ENCODE measurements around the gene FAM216B. TPM values are rescaled to one million over a fixed set of nuclear protein-coding genes. Genes with fewer than 3 reads are reported as not detected.

FAM216B gene
- total RNA-seq, 4 donors from 2014 or later = 0.83 TPM; not detected in 3

DNA sequence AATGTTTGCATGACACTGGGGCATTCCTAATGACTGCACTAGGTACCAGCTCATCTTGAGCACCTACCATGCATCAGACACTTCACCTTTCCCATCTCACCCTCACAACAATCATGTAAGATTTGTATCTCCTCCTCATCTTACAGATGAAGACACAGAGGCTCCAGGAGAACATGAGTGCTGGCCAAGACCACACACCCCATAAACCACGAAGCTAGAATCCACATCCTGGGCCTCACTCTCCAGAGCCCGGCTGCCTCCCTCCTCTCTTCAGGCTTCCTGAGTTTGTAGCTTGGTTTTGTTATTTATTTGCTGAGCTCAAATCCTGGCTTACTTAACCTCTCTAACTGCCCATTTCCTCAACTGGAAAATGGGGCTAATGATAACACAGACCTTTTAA, 25.9 kb downstream of the FAM216B start:
- Histone ChIP-seq H3K27ac (no peak overlapping the region), H3K4me3 (no peak overlapping the region), H3K4me1 (no peaks in the 10 kb centered on the region), H3K36me3 (no peaks in the 10 kb centered on the region), H3K27me3 (no peaks in the 10 kb centered on the region), H3K9me3 (no peaks in the 10 kb centered on the region)
- no peak for DNase-seq
- TF ChIP-seq POLR2A (IDR thresholded peaks at IDR 0.05) = no peak
- TF ChIP-seq, protein P1, sequence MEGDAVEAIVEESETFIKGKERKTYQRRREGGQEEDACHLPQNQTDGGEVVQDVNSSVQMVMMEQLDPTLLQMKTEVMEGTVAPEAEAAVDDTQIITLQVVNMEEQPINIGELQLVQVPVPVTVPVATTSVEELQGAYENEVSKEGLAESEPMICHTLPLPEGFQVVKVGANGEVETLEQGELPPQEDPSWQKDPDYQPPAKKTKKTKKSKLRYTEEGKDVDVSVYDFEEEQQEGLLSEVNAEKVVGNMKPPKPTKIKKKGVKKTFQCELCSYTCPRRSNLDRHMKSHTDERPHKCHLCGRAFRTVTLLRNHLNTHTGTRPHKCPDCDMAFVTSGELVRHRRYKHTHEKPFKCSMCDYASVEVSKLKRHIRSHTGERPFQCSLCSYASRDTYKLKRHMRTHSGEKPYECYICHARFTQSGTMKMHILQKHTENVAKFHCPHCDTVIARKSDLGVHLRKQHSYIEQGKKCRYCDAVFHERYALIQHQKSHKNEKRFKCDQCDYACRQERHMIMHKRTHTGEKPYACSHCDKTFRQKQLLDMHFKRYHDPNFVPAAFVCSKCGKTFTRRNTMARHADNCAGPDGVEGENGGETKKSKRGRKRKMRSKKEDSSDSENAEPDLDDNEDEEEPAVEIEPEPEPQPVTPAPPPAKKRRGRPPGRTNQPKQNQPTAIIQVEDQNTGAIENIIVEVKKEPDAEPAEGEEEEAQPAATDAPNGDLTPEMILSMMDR (IDR thresholded peaks at IDR 0.05) = no peak

DNA sequence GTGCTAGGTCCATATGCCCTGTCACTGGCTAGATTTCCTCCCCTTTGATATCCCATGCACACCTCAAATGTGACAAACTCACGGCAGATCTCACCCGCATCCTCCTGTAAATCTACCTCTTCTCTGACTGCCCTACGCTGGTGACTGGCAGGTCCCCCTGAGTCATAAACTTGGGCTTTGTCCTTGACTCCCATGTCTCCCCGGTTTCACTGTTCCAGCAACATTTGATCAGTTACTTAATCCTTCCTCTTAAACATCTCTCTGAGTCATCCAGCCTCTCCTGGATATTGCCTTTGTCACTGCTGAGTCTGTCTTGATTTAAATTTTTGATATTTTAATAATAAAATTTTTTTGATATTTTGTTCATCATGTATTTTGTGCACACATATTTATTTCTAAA, 26.5 kb downstream of the FAM216B start:
- no peak for DNase-seq
- H3K27ac ChIP-seq = no peak overlapping the region
- no peaks in the 10 kb centered on the region for H3K27me3 ChIP-seq
- H3K4me1 ChIP-seq = no peaks in the 10 kb centered on the region
- H3K4me3 ChIP-seq = no peak overlapping the region
- TF ChIP-seq POLR2A (IDR thresholded peaks at IDR 0.05) = no peak
- TF ChIP-seq, protein P1 (IDR thresholded peaks at IDR 0.05) = no peak
- H3K9me3 ChIP-seq = no peaks in the 10 kb centered on the region
- H3K36me3 ChIP-seq = no peaks in the 10 kb centered on the region

DNA sequence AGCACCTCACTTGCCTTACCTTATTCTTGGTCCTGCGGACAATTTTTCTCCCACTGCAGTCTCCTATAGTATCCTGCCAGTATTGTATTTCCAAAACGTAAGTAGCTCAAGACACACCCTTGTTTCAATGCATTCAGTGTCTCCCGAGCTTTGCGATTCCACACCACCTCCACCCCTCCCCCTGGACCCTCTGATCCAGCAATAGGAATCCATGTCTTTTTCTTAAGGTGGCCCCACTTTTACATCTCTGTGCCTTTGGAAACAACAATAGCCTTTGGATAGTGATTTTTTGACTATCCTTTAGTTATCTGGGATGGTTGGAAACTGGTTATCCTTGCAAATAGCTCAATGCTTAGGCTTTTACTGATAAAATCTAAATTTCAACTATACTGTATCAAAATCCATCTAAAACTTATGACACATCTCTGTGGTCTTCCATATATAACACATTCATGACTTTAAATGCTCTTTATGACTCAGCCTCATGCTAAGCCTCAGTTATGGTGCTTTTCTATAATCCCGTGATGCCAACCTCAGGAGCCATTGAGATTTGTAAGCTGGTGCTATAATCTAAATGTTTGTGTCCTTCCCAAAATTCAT, 27.1 kb downstream of the FAM216B start:
- no peaks in the 10 kb centered on the region for H3K9me3 ChIP-seq
- no peak for DNase-seq
- H3K27ac ChIP-seq = no peak overlapping the region
- no peaks in the 10 kb centered on the region for H3K36me3 ChIP-seq
- H3K4me3 ChIP-seq = no peak overlapping the region
- H3K4me1 ChIP-seq = no peaks in the 10 kb centered on the region
- H3K27me3 ChIP-seq = no peaks in the 10 kb centered on the region
- TF ChIP-seq, protein P1 (IDR thresholded peaks at IDR 0.05) = no peak
- TF ChIP-seq POLR2A (IDR thresholded peaks at IDR 0.05) = no peak

DNA sequence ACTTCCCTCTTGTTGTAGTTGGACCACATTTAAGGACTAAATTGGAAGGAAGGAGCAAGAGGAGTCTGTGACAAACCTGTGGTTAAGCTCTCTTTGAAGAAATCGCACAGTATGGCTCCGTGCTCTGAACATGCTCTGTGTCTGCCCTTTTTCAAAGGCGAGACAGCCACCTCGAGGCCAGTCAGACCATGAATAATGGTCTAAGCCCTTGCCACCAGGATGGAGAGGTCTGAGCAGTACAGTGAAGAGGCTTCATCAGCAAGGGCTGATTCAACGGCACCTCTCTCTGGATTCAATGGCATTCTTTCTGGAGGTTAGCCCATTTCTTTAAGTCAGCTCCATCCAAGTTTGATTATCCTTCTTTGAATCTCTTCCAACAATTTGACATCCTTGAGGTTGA, 30.9 kb downstream of the FAM216B start:
- no peak overlapping the region for H3K4me3 ChIP-seq
- no peaks in the 10 kb centered on the region for H3K9me3 ChIP-seq
- H3K4me1 ChIP-seq = no peaks in the 10 kb centered on the region
- TF ChIP-seq POLR2A (IDR thresholded peaks at IDR 0.05) = no peak
- TF ChIP-seq, protein P1 (IDR thresholded peaks at IDR 0.05) = no peak
- no peaks in the 10 kb centered on the region for H3K36me3 ChIP-seq
- DNase-seq = no peak
- no peaks in the 10 kb centered on the region for H3K27me3 ChIP-seq
- H3K27ac ChIP-seq = no peak overlapping the region

DNA sequence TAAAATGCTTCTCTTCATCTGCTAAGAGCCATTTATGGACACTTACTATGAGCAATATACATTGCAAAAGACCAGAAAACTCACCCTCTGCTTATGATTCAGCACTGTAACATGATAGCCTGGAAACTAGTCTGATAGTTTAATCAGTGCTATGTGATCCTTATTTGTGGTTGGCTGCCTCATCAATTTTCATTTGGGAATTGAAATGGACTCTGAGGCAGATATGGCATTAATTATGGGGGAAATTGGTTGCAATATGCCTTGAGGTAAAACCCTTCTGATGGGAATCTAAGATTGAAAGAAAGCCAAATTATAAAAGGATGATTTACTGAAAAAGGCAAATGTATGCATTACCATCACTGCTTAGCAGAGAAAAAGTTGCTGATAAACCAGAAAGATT, 33.5 kb downstream of the FAM216B start:
- Histone ChIP-seq H3K27me3 (no peaks in the 10 kb centered on the region), H3K4me3 (no peak overlapping the region), H3K9me3 (no peaks in the 10 kb centered on the region), H3K4me1 (no peaks in the 10 kb centered on the region), H3K36me3 (no peaks in the 10 kb centered on the region), H3K27ac (no peak overlapping the region)
- TF ChIP-seq, protein P1 (IDR thresholded peaks at IDR 0.05) = no peak
- no peak for TF ChIP-seq POLR2A (IDR thresholded peaks at IDR 0.05)
- no peak for DNase-seq

DNA sequence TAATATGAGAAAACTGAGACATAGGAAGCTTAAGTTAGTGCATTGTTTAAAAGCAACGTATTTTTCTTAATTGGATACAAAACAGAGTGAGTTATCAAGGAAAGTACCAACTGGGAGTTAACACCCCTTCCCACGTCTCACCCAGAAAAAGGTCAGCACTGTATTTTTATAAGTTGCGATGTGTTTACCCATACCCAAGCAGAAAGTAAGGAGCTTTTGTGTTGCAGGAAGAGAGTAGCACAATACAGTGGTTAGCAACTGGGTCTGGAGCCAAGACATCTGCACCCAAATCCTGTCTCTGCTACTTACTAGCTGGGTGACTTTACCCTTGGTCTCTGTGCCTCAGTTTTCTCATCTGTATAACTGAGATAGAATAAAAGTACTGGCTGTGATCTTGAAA, 34.3 kb downstream of the FAM216B start:
- H3K4me1 ChIP-seq = no peaks in the 10 kb centered on the region
- DNase-seq = no peak
- no peak overlapping the region for H3K4me3 ChIP-seq
- no peaks in the 10 kb centered on the region for H3K27me3 ChIP-seq
- no peaks in the 10 kb centered on the region for H3K9me3 ChIP-seq
- no peaks in the 10 kb centered on the region for H3K36me3 ChIP-seq
- no peak overlapping the region for H3K27ac ChIP-seq
- TF ChIP-seq, protein P1 (IDR thresholded peaks at IDR 0.05) = no peak
- TF ChIP-seq POLR2A (IDR thresholded peaks at IDR 0.05) = no peak

Data from Peyer's patch (tissue), 4 donors.